ENCODE data around the gene GHR. TPM values are rescaled to one million over a fixed set of nuclear protein-coding genes. Genes with fewer than 3 reads are reported as not detected.

The GHR gene
- total RNA-seq, 1 donor = 5.4 TPM

GRCh38 chr5:42429694-42430093 lies 6.5 kb downstream of the GHR start:
- no peak overlapping the region for H2AFZ ChIP-seq (ENCODE audit: low read length)
- no peaks in the 10 kb centered on the region for H3K27me3 ChIP-seq (ENCODE audit: insufficient read depth, low read length)
- H4K20me1 ChIP-seq (ENCODE audit: insufficient read depth, low read length) = no peaks in the 10 kb centered on the region
- no peak overlapping the region for H3K4me2 ChIP-seq (ENCODE audit: insufficient read depth, low read length)
- no peak overlapping the region for H3K27ac ChIP-seq (ENCODE audit: low read depth, low read length)
- no peak for DNase-seq (ENCODE audit: insufficient read length, low spot score, missing footprints)
- H3K4me3 ChIP-seq (ENCODE audit: insufficient read depth, low read length) = no peak overlapping the region
- no peaks in the 10 kb centered on the region for H3K36me3 ChIP-seq (ENCODE audit: insufficient read depth, low read length)
- TF ChIP-seq CTCF (IDR thresholded peaks at IDR 0.05; ENCODE audit: extremely low read depth, low read depth, low read length) = no peak
- H3K79me2 ChIP-seq (ENCODE audit: insufficient read depth, low read length) = no peaks in the 10 kb centered on the region
- H3K9me3 ChIP-seq (ENCODE audit: low read depth, low read length) = no peaks in the 10 kb centered on the region
- H3K4me1 ChIP-seq (ENCODE audit: insufficient read depth, low read length) = no peaks in the 10 kb centered on the region

GRCh38 chr5:42434047-42434724 lies 10.9 kb downstream of the GHR start:
- Histone ChIP-seq H3K4me2 (ENCODE audit: insufficient read depth, low read length) (no peak overlapping the region), H3K4me3 (ENCODE audit: insufficient read depth, low read length) (no peak overlapping the region), H3K27ac (ENCODE audit: low read depth, low read length) (no peak overlapping the region), H3K79me2 (ENCODE audit: insufficient read depth, low read length) (no peaks in the 10 kb centered on the region), H2AFZ (ENCODE audit: low read length) (no peak overlapping the region), H3K9me3 (ENCODE audit: low read depth, low read length) (no peaks in the 10 kb centered on the region), H3K4me1 (ENCODE audit: insufficient read depth, low read length) (no peaks in the 10 kb centered on the region), H3K27me3 (ENCODE audit: insufficient read depth, low read length) (no peaks in the 10 kb centered on the region), H4K20me1 (ENCODE audit: insufficient read depth, low read length) (no peaks in the 10 kb centered on the region), H3K36me3 (ENCODE audit: insufficient read depth, low read length) (no peaks in the 10 kb centered on the region)
- no peak for DNase-seq (ENCODE audit: insufficient read length, low spot score, missing footprints)
- no peak for TF ChIP-seq CTCF (IDR thresholded peaks at IDR 0.05; ENCODE audit: extremely low read depth, low read depth, low read length)

- H3K36me3 ChIP-seq (ENCODE audit: insufficient read depth, low read length) = no peaks in the 10 kb centered on the region
- H3K4me3 ChIP-seq (ENCODE audit: insufficient read depth, low read length) = no peak overlapping the region
- no peaks in the 10 kb centered on the region for H4K20me1 ChIP-seq (ENCODE audit: insufficient read depth, low read length)
- no peaks in the 10 kb centered on the region for H3K79me2 ChIP-seq (ENCODE audit: insufficient read depth, low read length)
- H2AFZ ChIP-seq (ENCODE audit: low read length) = no peak overlapping the region
- no peak for TF ChIP-seq CTCF (IDR thresholded peaks at IDR 0.05; ENCODE audit: extremely low read depth, low read depth, low read length)
- H3K27me3 ChIP-seq (ENCODE audit: insufficient read depth, low read length) = no peaks in the 10 kb centered on the region
- H3K9me3 ChIP-seq (ENCODE audit: low read depth, low read length) = no peaks in the 10 kb centered on the region
- no peak overlapping the region for H3K27ac ChIP-seq (ENCODE audit: low read depth, low read length)
- no peak for DNase-seq (ENCODE audit: insufficient read length, low spot score, missing footprints)
- no peak overlapping the region for H3K4me2 ChIP-seq (ENCODE audit: insufficient read depth, low read length)
- no peaks in the 10 kb centered on the region for H3K4me1 ChIP-seq (ENCODE audit: insufficient read depth, low read length)
Observed at GRCh38 chr5:42436051-42436450, 12.8 kb downstream of the GHR start.

GRCh38 chr5:42454216-42454995 lies 31.2 kb downstream of the GHR start:
- H4K20me1 ChIP-seq (ENCODE audit: insufficient read depth, low read length) = no peaks in the 10 kb centered on the region
- H3K27me3 ChIP-seq (ENCODE audit: insufficient read depth, low read length) = no peaks in the 10 kb centered on the region
- no peak overlapping the region for H3K4me2 ChIP-seq (ENCODE audit: insufficient read depth, low read length)
- no peak for TF ChIP-seq CTCF (IDR thresholded peaks at IDR 0.05; ENCODE audit: extremely low read depth, low read depth, low read length)
- H3K4me3 ChIP-seq (ENCODE audit: insufficient read depth, low read length) = no peak overlapping the region
- no peak overlapping the region for H2AFZ ChIP-seq (ENCODE audit: low read length)
- no peak overlapping the region for H3K27ac ChIP-seq (ENCODE audit: low read depth, low read length)
- H3K79me2 ChIP-seq (ENCODE audit: insufficient read depth, low read length) = no peaks in the 10 kb centered on the region
- DNase-seq (ENCODE audit: insufficient read length, low spot score, missing footprints) = no peak
- H3K4me1 ChIP-seq (ENCODE audit: insufficient read depth, low read length) = no peaks in the 10 kb centered on the region
- no peaks in the 10 kb centered on the region for H3K9me3 ChIP-seq (ENCODE audit: low read depth, low read length)
- H3K36me3 ChIP-seq (ENCODE audit: insufficient read depth, low read length) = no peaks in the 10 kb centered on the region

Measured in osteoblast (primary cell).